ENCODE data around the gene CHST6. TPM values are rescaled to one million over a fixed set of nuclear protein-coding genes. Genes with fewer than 3 reads are reported as not detected.

CHST6 gene
- total and polyA plus RNA-seq, 10 of the 15 experiments (the other 5 are each of a cell fraction or from before 2014, with no cell fraction given) = 0.14 to 2.5 (median 0.51) TPM

DNA sequence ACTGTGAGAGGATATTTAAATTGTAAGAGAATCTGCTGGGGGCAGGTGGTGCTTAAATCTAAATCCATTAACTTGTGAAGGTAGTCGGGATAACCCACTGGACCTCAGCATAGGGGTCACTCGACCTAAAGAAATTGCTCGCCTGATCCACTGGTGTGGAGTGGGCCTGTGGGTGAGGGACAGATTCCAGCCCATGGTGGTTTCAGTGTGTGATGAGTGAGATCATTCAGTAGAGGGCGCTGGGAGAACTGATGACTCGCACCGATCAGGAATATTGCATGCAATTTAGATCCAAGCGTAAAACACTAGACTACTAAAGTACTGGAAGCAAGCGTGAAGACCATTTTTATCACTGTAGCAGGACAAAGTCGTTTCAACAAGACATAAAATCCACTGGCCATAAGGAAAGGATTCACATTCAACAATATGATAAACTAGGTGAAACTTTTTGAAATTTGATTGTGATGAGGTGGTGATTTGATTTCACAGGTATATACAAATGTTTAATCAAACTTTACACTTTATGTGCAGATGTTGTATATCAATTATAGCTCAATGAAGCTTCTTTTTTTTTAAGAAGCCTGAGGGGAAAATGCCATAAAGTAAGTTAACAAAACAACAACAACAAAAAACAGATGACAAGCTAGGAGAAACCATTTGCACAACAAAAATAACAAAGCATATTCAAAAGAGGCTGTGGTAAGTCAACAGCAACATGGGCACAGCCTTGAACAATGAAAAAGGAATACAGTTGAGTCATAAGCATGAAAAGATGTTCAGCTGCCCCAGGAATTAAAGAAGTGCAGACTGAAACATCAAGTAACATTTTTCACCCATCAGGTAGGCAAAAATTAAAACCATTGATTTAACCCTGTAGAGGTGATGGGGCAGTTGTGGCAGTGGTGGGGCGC lies 23.3 kb downstream of the CHST6 start (continued):
- TF ChIP-seq ZBTB4 (CRISPR knock-in tag; IDR thresholded peaks at IDR 0.05) (no peak), RUNX3 (IDR thresholded peaks at IDR 0.05; ENCODE audit: low read length) (peak; percentile 47; the same call in 1 of the 2 replicates), FOXM1 (IDR thresholded peaks at IDR 0.05; ENCODE audit: low read depth, low read length) (no peak), JUNB (IDR thresholded peaks at IDR 0.05) (no peak), ZBED1 (IDR thresholded peaks at IDR 0.05; ENCODE audit: borderline replicate concordance) (no peak), EGR1 (IDR thresholded peaks at IDR 0.05; ENCODE audit: borderline replicate concordance in 1 of 2, low read depth in 2 of 2, low read length in 2 of 2) (no peak)

GRCh38 chr16:75466760-75467159 lies 28.5 kb downstream of the CHST6 start:
- no peaks in the 10 kb centered on the region for H4K20me1 ChIP-seq (ENCODE audit: control insufficient read depth, insufficient read depth)
- CTCF ChIA-PET = interaction anchor here (0.7 to 2.9 kb wide), 6 partner anchors 41 to 224 kb away, joined by 3 to 23 read pairs (median 3); no protein-coding TSS in a partner anchor
- no peak overlapping the region for H3K4me3 ChIP-seq
- SMC1A ChIA-PET (ENCODE audit: uncharacterized antibody, unreplicated experiment) = interaction anchor here (1.0 kb wide), 1 partner anchor 267 kb away, joined by 4 read pairs; no protein-coding TSS in a partner anchor
- H3K79me2 ChIP-seq (ENCODE audit: control insufficient read depth, insufficient read depth, low read length) = peaks cover 25% of the 10 kb centered on the region
- no peaks in the 10 kb centered on the region for H3K36me3 ChIP-seq (ENCODE audit: control insufficient read depth in 2 of 2, insufficient read depth in 2 of 2, low read length in 1 of 2)
- no peak overlapping the region for H3K4me2 ChIP-seq (ENCODE audit: control insufficient read depth, insufficient read depth)
- H3K27me3 ChIP-seq (replicated peaks in 1 of 2; ENCODE audit: control insufficient read depth in 2 of 2, insufficient read depth in 2 of 2, low read length in 1 of 2) = no peaks in the 10 kb centered on the region
- DNase-seq (ENCODE audit: low read depth, low spot score) (no peak), ATAC-seq (no peak), FAIRE-seq (no peak)
- no peak overlapping the region for H2AFZ ChIP-seq (ENCODE audit: control insufficient read depth, low read depth, low read length)
- intact Hi-C loops (cut with micrococcal nuclease; ENCODE audit: unreplicated experiment) (no loop called here), in situ Hi-C loops (cut with MboI) (loop anchor here (10.0 to 25.0 kb wide), 2 partner anchors 158 to 1721 kb away; partner anchors contain the start of genes ADAT1, MON1B and SYCE1L)
- BruUV-seq (replicated peaks) = no TSS peak
- RAD21 ChIA-PET (ENCODE audit: unreplicated experiment) = no interaction called here
- no peak overlapping the region for H3K9ac ChIP-seq (ENCODE audit: control insufficient read depth, insufficient read depth, low read length)
- POLR2A ChIA-PET = interaction anchor here (0.6 to 0.7 kb wide), 3 partner anchors 20 to 376 kb away, joined by 3 to 9 read pairs (median 4); partner anchors contain the start of gene CFDP1
- no peak overlapping the region for H3K27ac ChIP-seq (ENCODE audit: control insufficient read depth, insufficient read depth)
- H3K9me3 ChIP-seq (replicated peaks; ENCODE audit: control insufficient read depth, insufficient read depth, low read length) = no peaks in the 10 kb centered on the region
- H3K4me1 ChIP-seq (ENCODE audit: control insufficient read depth, insufficient read depth, low read length) = peaks cover 6% of the 10 kb centered on the region
- WGBS (ENCODE audit: insufficient coverage, insufficient replicate concordance, low lambda C conversion rate, missing lambda C conversion rate) = 50% methylated on average over 2 of the region's 2 CpGs
- TF ChIP-seq RUNX3 (IDR thresholded peaks at IDR 0.05; ENCODE audit: low read length) (no peak), IKZF2 (IDR thresholded peaks at IDR 0.05) (no peak), MTA2 (IDR thresholded peaks at IDR 0.05; ENCODE audit: low read depth) (no peak), SMC3 (IDR thresholded peaks at IDR 0.05; ENCODE audit: borderline replicate concordance, low read length) (no peak)
- TF ChIP-seq, protein P1, sequence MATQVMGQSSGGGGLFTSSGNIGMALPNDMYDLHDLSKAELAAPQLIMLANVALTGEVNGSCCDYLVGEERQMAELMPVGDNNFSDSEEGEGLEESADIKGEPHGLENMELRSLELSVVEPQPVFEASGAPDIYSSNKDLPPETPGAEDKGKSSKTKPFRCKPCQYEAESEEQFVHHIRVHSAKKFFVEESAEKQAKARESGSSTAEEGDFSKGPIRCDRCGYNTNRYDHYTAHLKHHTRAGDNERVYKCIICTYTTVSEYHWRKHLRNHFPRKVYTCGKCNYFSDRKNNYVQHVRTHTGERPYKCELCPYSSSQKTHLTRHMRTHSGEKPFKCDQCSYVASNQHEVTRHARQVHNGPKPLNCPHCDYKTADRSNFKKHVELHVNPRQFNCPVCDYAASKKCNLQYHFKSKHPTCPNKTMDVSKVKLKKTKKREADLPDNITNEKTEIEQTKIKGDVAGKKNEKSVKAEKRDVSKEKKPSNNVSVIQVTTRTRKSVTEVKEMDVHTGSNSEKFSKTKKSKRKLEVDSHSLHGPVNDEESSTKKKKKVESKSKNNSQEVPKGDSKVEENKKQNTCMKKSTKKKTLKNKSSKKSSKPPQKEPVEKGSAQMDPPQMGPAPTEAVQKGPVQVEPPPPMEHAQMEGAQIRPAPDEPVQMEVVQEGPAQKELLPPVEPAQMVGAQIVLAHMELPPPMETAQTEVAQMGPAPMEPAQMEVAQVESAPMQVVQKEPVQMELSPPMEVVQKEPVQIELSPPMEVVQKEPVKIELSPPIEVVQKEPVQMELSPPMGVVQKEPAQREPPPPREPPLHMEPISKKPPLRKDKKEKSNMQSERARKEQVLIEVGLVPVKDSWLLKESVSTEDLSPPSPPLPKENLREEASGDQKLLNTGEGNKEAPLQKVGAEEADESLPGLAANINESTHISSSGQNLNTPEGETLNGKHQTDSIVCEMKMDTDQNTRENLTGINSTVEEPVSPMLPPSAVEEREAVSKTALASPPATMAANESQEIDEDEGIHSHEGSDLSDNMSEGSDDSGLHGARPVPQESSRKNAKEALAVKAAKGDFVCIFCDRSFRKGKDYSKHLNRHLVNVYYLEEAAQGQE (IDR thresholded peaks at IDR 0.05; ENCODE audit: low read depth, low read length) = no peak

Data from GM12878 (cell line).